ENCODE data around the gene ARL5B. TPM values are rescaled to one million over a fixed set of nuclear protein-coding genes. Genes with fewer than 3 reads are reported as not detected.

Gene ARL5B
- polyA plus RNA-seq, 2 of the 4 experiments (the other 2 are of a cell fraction), result 8.8 to 24.5 TPM

GRCh38 chr10:18665815-18666558 lies 6.8 kb downstream of the ARL5B start:
- no peak overlapping the region for H3K4me3 ChIP-seq
- ChIA-PET CTCF (interaction anchor here (1.3 kb wide), 1 partner anchor 11 kb away, joined by 3 read pairs; no protein-coding TSS in a partner anchor), POLR2A (interaction anchor here (0.6 kb wide), 1 partner anchor 38 kb away, joined by 4 read pairs; no protein-coding TSS in a partner anchor)
- peak overlapping the region; percentile 58 for H3K4me2 ChIP-seq
- ATAC-seq (peak in 1 of 2 experiments; percentile 57; a peak in 3 of 6 replicates), FAIRE-seq (no peak), DNase-seq (ENCODE audit: low read depth in 1 of 2, low spot score in 1 of 2) (no peak)
- no peaks in the 10 kb centered on the region for H3K9me3 ChIP-seq
- peaks cover 45% of the 10 kb centered on the region for H3K4me1 ChIP-seq
- TF ChIP-seq CEBPB (IDR thresholded peaks at IDR 0.05), result no peak
- no peak for TF ChIP-seq FOSL2 (IDR thresholded peaks at IDR 0.05)
- TF ChIP-seq FOSL2 (CRISPR knock-in tag; IDR thresholded peaks at IDR 0.05), result 0 out of 2 replicates have a peak, but pooled peaks have one; percentile 6
- 16% methylated on average over 3 of the region's 3 CpGs for whole genome bisulfite sequencing (ENCODE audit: missing lambda C conversion rate)
- peak overlapping the region in 1 of 2 experiments; percentile 44; a peak in 2 of 6 replicates for H3K27ac ChIP-seq

GRCh38 chr10:18666810-18667209 lies 7.6 kb downstream of the ARL5B start:
- ChIA-PET CTCF (interaction anchor here (1.3 kb wide), 1 partner anchor 11 kb away, joined by 3 read pairs; no protein-coding TSS in a partner anchor), POLR2A (interaction anchor here (1.5 kb wide), 1 partner anchor 8 kb away, joined by 4 read pairs; no protein-coding TSS in a partner anchor)
- H3K4me3 ChIP-seq, result no peak overlapping the region
- peak in 1 of 2 experiments; percentile 29 for DNase-seq (ENCODE audit: low read depth in 1 of 2, low spot score in 1 of 2)
- no peak for FAIRE-seq
- no peaks in the 10 kb centered on the region for H3K9me3 ChIP-seq
- H3K4me2 ChIP-seq, result peak overlapping the region; percentile 58
- peak in 1 of 2 experiments; percentile 52; a peak in 3 of 6 replicates for ATAC-seq
- TF ChIP-seq FOSL2 (IDR thresholded peaks at IDR 0.05) (no peak), FOSL2 (CRISPR knock-in tag; IDR thresholded peaks at IDR 0.05) (peak; percentile 33), CBX2 (IDR thresholded peaks at IDR 0.05; ENCODE audit: borderline replicate concordance, low read depth) (no peak), NPAS2 (CRISPR knock-in tag; IDR thresholded peaks at IDR 0.05; ENCODE audit: borderline replicate concordance) (no peak), FOXS1 (CRISPR knock-in tag; IDR thresholded peaks at IDR 0.05) (no peak), JUNB (IDR thresholded peaks at IDR 0.05) (no peak)
- H3K4me1 ChIP-seq, result peaks cover 36% of the 10 kb centered on the region
- H3K27ac ChIP-seq, result peak overlapping the region in 1 of 2 experiments; percentile 21; a peak in 1 of 6 replicates
- 12% methylated on average over 2 of the region's 2 CpGs for whole genome bisulfite sequencing (ENCODE audit: missing lambda C conversion rate)

GRCh38 chr10:18668026-18668425 lies 8.8 kb downstream of the ARL5B start:
- H3K27ac ChIP-seq, result no peak overlapping the region
- no peak for DNase-seq (ENCODE audit: low read depth in 1 of 2, low spot score in 1 of 2)
- WGBS (ENCODE audit: missing lambda C conversion rate), result 95% methylated on average over 2 of the region's 2 CpGs
- H3K4me3 ChIP-seq, result no peak overlapping the region
- ChIA-PET POLR2A (interaction anchor here (1.5 kb wide), 1 partner anchor 10 kb away, joined by 4 read pairs; no protein-coding TSS in a partner anchor), CTCF (interaction anchor here (0.6 kb wide), 1 partner anchor 8 kb away, joined by 3 read pairs; no protein-coding TSS in a partner anchor)
- no peak for FAIRE-seq
- H3K4me1 ChIP-seq, result peaks cover 31% of the 10 kb centered on the region
- ATAC-seq, result no peak
- TF ChIP-seq POLR2AphosphoS2 (conservative IDR thresholded peaks at IDR 0.05; ENCODE audit: low read length) (no peak), POLR2A (IDR thresholded peaks at IDR 0.05; ENCODE audit: low read length) (no peak), HDAC2 (IDR thresholded peaks at IDR 0.05) (no peak), RARB (CRISPR knock-in tag; IDR thresholded peaks at IDR 0.05) (no peak), CHD2 (IDR thresholded peaks at IDR 0.05; ENCODE audit: low read length, partially characterized antibody) (no peak), BCL3 (IDR thresholded peaks at IDR 0.05) (no peak), HOXB5 (CRISPR knock-in tag; IDR thresholded peaks at IDR 0.05) (no peak), RCOR1 (IDR thresholded peaks at IDR 0.05; ENCODE audit: low read depth, low read length) (no peak), JUN (IDR thresholded peaks at IDR 0.05) (no peak), NPAS2 (CRISPR knock-in tag; IDR thresholded peaks at IDR 0.05; ENCODE audit: borderline replicate concordance) (no peak), HMGXB4 (CRISPR knock-in tag; IDR thresholded peaks at IDR 0.05; ENCODE audit: borderline replicate concordance) (no peak), CHD4 (IDR thresholded peaks at IDR 0.05; ENCODE audit: borderline replicate concordance) (no peak), KDM5A (IDR thresholded peaks at IDR 0.05) (no peak)
- H3K4me2 ChIP-seq, result no peak overlapping the region
- H3K9me3 ChIP-seq, result no peaks in the 10 kb centered on the region

All from A549 (cell line).